Activated effector memory CD4-positive, alpha-beta T cell treated with Interleukin-2 at 50 U/mL for 16 hours (primary cell): ENCODE measurements around the gene APC2.

ENCODE experiments used
- DNase-seq: peaks from one replicate; pipeline ENCODE4 v3.0.0-alpha.2; 2020

APC2 gene

GRCh38 chr19:1449467-1450442 lies at the start of gene APC2:
TSS of gene APC2 (plus strand) at chr19:1450121. CDS start at chr19:1453002, 2,881 bp downstream.
- no peak for DNase-seq

- DNase-seq = no peak
Measured at GRCh38 chr19:1400281-1401137, 49.4 kb upstream of the APC2 start.

GRCh38 chr19:1401138-1401888 lies 48.6 kb upstream of the APC2 start, which contains the start of gene GAMT:
TSS of gene GAMT (minus strand) at chr19:1401542. CDS start at chr19:1401476, 66 bp downstream.
- peak; percentile 52 for DNase-seq

GRCh38 chr19:1401889-1402217 lies 48.1 kb upstream of the APC2 start:
- DNase-seq = no peak

- DNase-seq = no peak
Measured at GRCh38 chr19:1402411-1403070, 47.4 kb upstream of the APC2 start.

- peak; percentile 100 for DNase-seq
Measured at GRCh38 chr19:1406774-1407527, 43.0 kb upstream of the APC2 start.

- no peak for DNase-seq
Measured at GRCh38 chr19:1407528-1408299, 42.2 kb upstream of the APC2 start, which contains the start of gene DAZAP1. TSS of gene DAZAP1 (plus strand) at chr19:1407586. CDS start at chr19:1407774, 188 bp downstream.

GRCh38 chr19:1408300-1409203 lies 41.4 kb upstream of the APC2 start:
- DNase-seq = peak; percentile 50

GRCh38 chr19:1409204-1410005 lies 40.5 kb upstream of the APC2 start:
- no peak for DNase-seq

GRCh38 chr19:1410136-1410786 lies 39.7 kb upstream of the APC2 start:
- DNase-seq = no peak

GRCh38 chr19:1410789-1411188 lies 39.1 kb upstream of the APC2 start:
- no peak for DNase-seq

GRCh38 chr19:1411255-1412191 lies 38.4 kb upstream of the APC2 start:
- DNase-seq = peak; percentile 33

- no peak for DNase-seq
Measured at GRCh38 chr19:1412323-1412923, 37.5 kb upstream of the APC2 start.

- DNase-seq = no peak
Measured at GRCh38 chr19:1412995-1413800, 36.7 kb upstream of the APC2 start.
